Activated CD8-positive, alpha-beta memory T cell treated with anti-CD3 and anti-CD28 coated beads, Interleukin-2, amount 50 U/mL, for 1 hour (primary cell): ENCODE results near the gene ATRIP.

ENCODE experiments used
- DNase-seq: peaks from one replicate; pipeline ENCODE4 v3.0.0-alpha.2; 2020; ENCODE audit errors: extremely low read depth

The ATRIP gene

GRCh38 chr3:48423883-48424695 lies 22.4 kb upstream of the ATRIP start:
- DNase-seq, result no peak

GRCh38 chr3:48425281-48425812 lies 21.2 kb upstream of the ATRIP start:
- no peak for DNase-seq

GRCh38 chr3:48426401-48426909 lies 20.1 kb upstream of the ATRIP start:
- DNase-seq, result no peak

GRCh38 chr3:48426944-48427629 lies 19.4 kb upstream of the ATRIP start:
- DNase-seq, result no peak

GRCh38 chr3:48427630-48427962 lies 18.9 kb upstream of the ATRIP start:
- DNase-seq, result no peak

GRCh38 chr3:48428088-48428571 lies 18.4 kb upstream of the ATRIP start:
- DNase-seq, result no peak

- DNase-seq, result no peak
These were observed 17.8 kb upstream of the ATRIP start for GRCh38 chr3:48428572-48429316.

- DNase-seq, result no peak
These were observed 17.1 kb upstream of the ATRIP start for GRCh38 chr3:48429317-48429959.

DNA sequence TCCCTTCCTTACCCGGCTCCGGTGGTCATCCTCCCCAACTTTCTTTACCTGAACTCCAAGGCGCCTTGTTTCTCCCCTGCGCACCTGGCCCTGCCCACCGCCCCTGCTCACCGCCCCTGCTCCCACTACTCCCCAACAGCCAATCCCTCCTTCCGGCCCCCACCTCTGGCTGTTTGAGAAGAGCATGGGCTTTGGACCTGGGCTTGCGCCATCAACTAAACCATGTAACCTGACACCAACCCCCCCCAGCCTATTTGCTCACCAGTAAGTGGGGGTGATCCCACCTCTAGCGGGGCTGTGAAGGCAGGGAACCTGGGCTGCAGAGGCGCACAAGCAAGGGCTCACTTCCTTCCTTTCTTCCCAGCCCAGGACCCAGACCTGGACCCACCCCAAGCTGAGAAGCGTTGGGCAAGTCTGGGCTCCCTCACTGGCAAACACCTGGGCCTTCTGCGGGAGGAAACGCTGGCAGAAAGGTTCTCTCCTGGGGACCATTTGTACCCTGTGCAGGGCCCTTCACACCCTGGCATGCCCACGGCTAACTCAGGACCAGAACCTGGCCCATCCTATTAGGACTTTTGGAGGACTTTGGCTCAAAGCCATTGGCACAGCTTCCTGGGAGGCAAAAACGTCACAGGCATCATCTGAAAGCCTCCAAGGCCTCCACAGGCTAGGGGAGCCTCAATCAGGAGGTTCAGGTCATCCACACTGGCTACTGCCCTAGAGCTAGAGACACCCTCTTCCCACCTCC lies 16.4 kb upstream of the ATRIP start, which contains the start of gene PLXNB1:
Gene PLXNB1, minus strand, starts transcription at position 127 of the 748 bp plus-strand sequence. CDS start 5,475 bp downstream, outside the sequence.
- no peak for DNase-seq

GRCh38 chr3:48430708-48431101 lies 15.8 kb upstream of the ATRIP start:
- DNase-seq, result no peak

GRCh38 chr3:48431224-48432029 lies 15.1 kb upstream of the ATRIP start:
- DNase-seq, result no peak

GRCh38 chr3:48432411-48433371 lies 13.8 kb upstream of the ATRIP start:
- DNase-seq, result no peak

DNA sequence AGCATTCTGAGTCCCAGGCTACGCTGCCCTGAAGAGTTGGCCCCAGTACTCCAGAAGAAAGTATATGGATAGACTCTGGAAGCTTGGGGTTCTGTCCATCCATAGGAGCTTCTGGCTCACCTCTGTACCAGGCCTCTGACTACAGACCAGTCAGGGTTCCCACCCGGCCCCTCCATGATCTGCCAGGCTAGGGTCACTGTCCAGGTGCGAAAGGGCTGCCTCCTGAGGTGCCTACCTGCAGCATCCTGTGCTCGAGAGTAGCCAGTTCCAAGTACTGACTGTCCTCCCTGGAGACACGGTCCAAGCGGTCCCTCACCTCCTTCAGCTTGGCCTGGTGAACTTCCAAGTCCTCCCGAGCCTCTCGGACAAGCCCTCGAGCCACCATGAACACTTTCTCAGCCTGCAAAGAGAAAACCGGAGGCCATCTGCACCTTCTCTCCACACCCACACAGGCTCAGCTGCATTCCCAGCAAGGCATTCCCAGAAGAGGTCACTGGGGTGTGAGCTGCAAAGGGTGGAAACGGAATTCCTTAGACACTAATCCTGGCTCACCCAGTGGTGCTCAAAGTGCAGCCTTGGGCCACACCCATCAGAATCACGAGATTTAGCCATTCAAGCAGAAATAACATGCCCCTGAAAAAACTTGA lies 12.9 kb upstream of the ATRIP start:
- DNase-seq, result no peak

DNA sequence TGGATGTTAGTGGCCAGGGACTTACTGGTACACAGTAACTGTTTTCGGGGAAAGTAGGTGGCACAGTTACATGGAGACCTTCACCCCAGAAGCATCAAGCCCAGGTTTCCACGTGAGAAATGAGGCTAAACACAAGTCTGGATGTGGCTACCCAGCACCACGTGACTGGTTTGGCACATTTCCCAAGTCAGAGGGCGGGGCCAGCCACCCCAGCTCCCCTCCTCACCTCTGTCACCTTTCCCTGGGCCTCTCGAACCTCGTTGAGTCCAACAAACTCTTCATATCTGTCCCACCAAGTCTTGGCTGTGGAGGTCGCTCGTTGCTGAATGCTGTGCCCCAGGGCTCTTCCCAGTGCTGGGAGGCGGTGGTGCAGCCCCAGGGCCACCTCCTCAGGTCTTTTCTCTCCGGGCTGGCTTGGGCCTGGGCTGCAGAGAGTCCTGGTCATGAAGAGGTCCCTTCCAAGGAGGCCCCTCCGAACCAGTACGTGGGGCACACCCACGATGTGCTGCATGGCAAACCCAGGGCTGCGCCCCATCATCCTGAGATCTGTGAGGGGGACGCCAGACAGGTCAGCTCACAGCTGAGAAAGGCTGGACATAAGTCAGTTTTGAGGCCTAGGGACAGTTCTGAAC lies 11.8 kb upstream of the ATRIP start:
- no peak for DNase-seq

GRCh38 chr3:48435223-48435595 lies 11.3 kb upstream of the ATRIP start:
- DNase-seq, result no peak

- DNase-seq, result peak; percentile 66
These were observed 10.6 kb upstream of the ATRIP start for GRCh38 chr3:48435774-48436476.

GRCh38 chr3:48436477-48436787 lies 10.1 kb upstream of the ATRIP start:
- DNase-seq, result no peak
